OCI-LY7 (cell line): ENCODE data around the gene ZNF185. TPM values are rescaled to one million over a fixed set of nuclear protein-coding genes. Genes with fewer than 3 reads are reported as not detected.

Experiments used
- BruUV-seq: library from RNA; stranded (reverse); fragments of 400-500 nt; replicated peaks from 2 replicates; lab custom pipeline; 2021; lab: Mats Ljungman, UMichigan
- CTCF ChIA-PET: fragments of 300-600 bp; sonication (Branson Sonifier 250); formaldehyde crosslinking; loops from one replicate; lab custom pipeline; 2022; ENCODE audit warnings: antibody characterized with exemption; ENCODE audit not compliant: unreplicated experiment; lab: Charles Lee
- POLR2A ChIA-PET: fragments of 300-600 bp; sonication (Branson Sonifier 250); formaldehyde crosslinking; loops from one replicate; lab custom pipeline; 2022; ENCODE audit warnings: antibody characterized with exemption; lab: Charles Lee
- DNase-seq: peaks from one replicate; pipeline ENCODE4 v3.0.0-alpha.2; 2015; ENCODE audit warnings: low spot score
- H2AFZ ChIP-seq: fragments of 200-600 bp; sonication (generic), shearing (Covaris generic); 2 replicates; pipeline ENCODE4 v1.6.1; 2014; ENCODE audit warnings: mild to moderate bottlenecking, antibody characterized with exemption, low read length, moderate library complexity
- H3K27ac ChIP-seq: fragments of 200-600 bp; sonication (generic); 2 replicates; pipeline ENCODE4 v1.5.1; 2014; ENCODE audit warnings: mixed run types, low read depth, mild to moderate bottlenecking, moderate library complexity, low read length, inconsistent platforms; ENCODE audit not compliant: poor library complexity, severe bottlenecking
- H3K36me3 ChIP-seq: fragments of 200-600 bp; sonication (generic); 2 replicates; pipeline ENCODE4 v1.6.1; 2014; ENCODE audit warnings: mild to moderate bottlenecking, antibody characterized with exemption, low read length, moderate library complexity, mixed read lengths; ENCODE audit not compliant: insufficient read depth
- H3K4me1 ChIP-seq: fragments of 200-600 bp; sonication (generic); 2 replicates; pipeline ENCODE4 v1.5.1; 2014; ENCODE audit warnings: mild to moderate bottlenecking, low read length; ENCODE audit not compliant: insufficient read depth, poor library complexity, severe bottlenecking
- H3K4me2 ChIP-seq: fragments of 200-600 bp; sonication (generic); 2 replicates; pipeline ENCODE4 v1.6.1; 2014; ENCODE audit warnings: mild to moderate bottlenecking, low read length
- H3K4me3 ChIP-seq: fragments of 200-600 bp; sonication (generic); 2 replicates; pipeline ENCODE4 v1.5.1; 2014; ENCODE audit warnings: mild to moderate bottlenecking, low read depth, low read length; ENCODE audit not compliant: poor library complexity, severe bottlenecking
- H3K79me2 ChIP-seq: fragments of 200-600 bp; sonication (generic); 2 replicates; pipeline ENCODE4 v1.6.1; 2016; ENCODE audit warnings: low read depth, mild to moderate bottlenecking, low read length, moderate library complexity, mixed read lengths; ENCODE audit not compliant: insufficient read depth
- H3K9me2 ChIP-seq: fragments of 200-600 bp; sonication (generic); 2 replicates; pipeline ENCODE4 v1.6.1; 2016; ENCODE audit warnings: mild to moderate bottlenecking, low read length, mixed read lengths; ENCODE audit not compliant: insufficient read depth
- H3K9me3 ChIP-seq: fragments of 200-600 bp; sonication (generic); 2 replicates; pipeline ENCODE4 v1.6.1; 2014; ENCODE audit warnings: mild to moderate bottlenecking, mixed run types, low read length, mixed read lengths
- H4K20me1 ChIP-seq: fragments of 200-600 bp; sonication (generic); 2 replicates; pipeline ENCODE4 v1.6.1; 2014; ENCODE audit warnings: mild to moderate bottlenecking, antibody characterized with exemption, low read length, moderate library complexity, mixed read lengths; ENCODE audit not compliant: insufficient read depth
- CTCF ChIP-seq: fragments of 200-600 bp; sonication (generic); conservative IDR thresholded peaks from 2 replicates; pipeline ENCODE4 v1.5.1; 2014; ENCODE audit warnings: mild to moderate bottlenecking, antibody characterized with exemption, low read length, moderate library complexity, mixed read lengths
- EZH2phosphoT487 ChIP-seq: fragments of 200-600 bp; sonication (generic); IDR thresholded peaks from 2 replicates; pipeline ENCODE4 v1.6.1; 2018; ENCODE audit warnings: low read depth, borderline replicate concordance, mild to moderate bottlenecking, mixed run types, antibody characterized with exemption, low read length, moderate library complexity, mixed read lengths
- intact Hi-C: fragments of 100-400 bp; cut with micrococcal nuclease; formaldehyde crosslinking; loops from one replicate; pipeline ENCODE4 v1.10.0; 2022; ENCODE audit not compliant: unreplicated experiment
- total RNA-seq, 2 experiments: library from RNA; depleted of rRNA in 1 of 2; stranded (reverse); fragments of >200 nt in 1 of 2; shearing (Covaris generic) in 1 of 2; gene quantifications; 2 replicates each; pipeline ENCODE4 v1.2.3, GENCODE V29; 2014 to 2022

Gene ZNF185
- total RNA-seq, 2 experiments from 2014 or later = 0.73 to 21.3 TPM

GRCh38 chrX:152899874-152900719 lies 2.2 kb downstream of the ZNF185 start:
- Histone ChIP-seq H3K79me2 (no peaks in the 10 kb centered on the region), H2AFZ (no peak overlapping the region), H3K4me3 (no peak overlapping the region), H3K27ac (no peak overlapping the region), H3K36me3 (no peaks in the 10 kb centered on the region), H3K9me2 (no peaks in the 10 kb centered on the region), H3K9me3 (no peaks in the 10 kb centered on the region), H4K20me1 (no peaks in the 10 kb centered on the region), H3K4me1 (no peaks in the 10 kb centered on the region), H3K4me2 (no peak overlapping the region)
- CTCF ChIA-PET = no interaction called here
- POLR2A ChIA-PET = no interaction called here
- TF ChIP-seq CTCF (no peak), EZH2phosphoT487 (no peak)
- intact Hi-C loops = no loop called here
- DNase-seq = no peak
- no TSS peak for BruUV-seq

DNA sequence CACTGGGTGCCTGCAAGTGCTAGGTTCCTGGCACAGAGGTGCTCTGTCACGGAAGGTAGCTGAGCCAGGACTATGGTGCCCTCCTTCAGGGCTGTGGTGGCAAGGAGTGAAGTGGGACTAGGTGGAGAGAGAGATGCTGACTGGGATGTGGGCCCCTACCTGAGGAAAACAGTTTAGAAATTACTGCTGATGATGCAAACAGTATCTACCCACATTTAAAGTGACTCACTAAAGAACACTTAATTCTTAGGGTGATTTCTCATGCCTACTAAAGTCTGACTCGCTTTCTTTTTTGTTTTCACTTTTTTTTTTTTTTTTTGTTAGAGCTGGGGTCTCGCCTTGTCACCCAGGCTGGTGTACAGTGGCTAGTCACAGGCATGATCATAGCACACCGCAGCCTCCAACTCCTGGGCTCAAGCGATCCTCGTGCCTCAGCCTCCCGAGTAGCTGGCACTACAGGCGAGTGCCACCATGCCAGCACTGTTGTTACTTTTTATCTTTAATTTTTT lies 3.1 kb downstream of the ZNF185 start:
- no peaks in the 10 kb centered on the region for H3K36me3 ChIP-seq
- intact Hi-C loops = no loop called here
- TF ChIP-seq CTCF = no peak
- no peak for TF ChIP-seq EZH2phosphoT487
- H3K27ac ChIP-seq = no peak overlapping the region
- ChIA-PET CTCF (no interaction called here), POLR2A (no interaction called here)
- no peak overlapping the region for H2AFZ ChIP-seq
- no peaks in the 10 kb centered on the region for H3K4me1 ChIP-seq
- no peaks in the 10 kb centered on the region for H3K79me2 ChIP-seq
- BruUV-seq = no TSS peak
- no peaks in the 10 kb centered on the region for H3K9me2 ChIP-seq
- H3K4me3 ChIP-seq = no peak overlapping the region
- no peak for DNase-seq
- no peak overlapping the region for H3K4me2 ChIP-seq
- H3K9me3 ChIP-seq = no peaks in the 10 kb centered on the region
- H4K20me1 ChIP-seq = no peaks in the 10 kb centered on the region

GRCh38 chrX:152901816-152902501 lies 4.1 kb downstream of the ZNF185 start:
- H3K9me2 ChIP-seq = no peaks in the 10 kb centered on the region
- no peaks in the 10 kb centered on the region for H3K9me3 ChIP-seq
- ChIA-PET POLR2A (no interaction called here), CTCF (no interaction called here)
- H3K36me3 ChIP-seq = no peaks in the 10 kb centered on the region
- no peak for DNase-seq
- BruUV-seq = no TSS peak
- no peak overlapping the region for H2AFZ ChIP-seq
- intact Hi-C loops = no loop called here
- no peak overlapping the region for H3K4me3 ChIP-seq
- no peak for TF ChIP-seq EZH2phosphoT487
- TF ChIP-seq CTCF = no peak
- H4K20me1 ChIP-seq = no peaks in the 10 kb centered on the region
- no peaks in the 10 kb centered on the region for H3K79me2 ChIP-seq
- H3K4me1 ChIP-seq = no peaks in the 10 kb centered on the region
- no peak overlapping the region for H3K4me2 ChIP-seq
- H3K27ac ChIP-seq = no peak overlapping the region
